Sigmoid colon (tissue), 7 donors: ENCODE results near the gene GALNT18. TPM values are rescaled to one million over a fixed set of nuclear protein-coding genes. Genes with fewer than 3 reads are reported as not detected.

Source experiments
- DNase-seq: peaks from one replicate; pipeline ENCODE4 v3.0.0-alpha.2; 2019
- H3K27ac ChIP-seq, 4 donors: fragments of 200-600 bp; sonication (generic); one replicate each; pipeline ENCODE4 v1.5.1; 2016 to 2019; ENCODE audit warnings: mild to moderate bottlenecking in 1 of 4
- H3K27me3 ChIP-seq, 3 donors: fragments of 200-600 bp; sonication (generic); one replicate each; pipeline ENCODE4 v1.5.1; 2019; ENCODE audit warnings: mild to moderate bottlenecking in 1 of 3
- H3K36me3 ChIP-seq, 4 donors: fragments of 200-600 bp; sonication (generic); one replicate each; pipeline ENCODE4 v1.5.1; 2016 to 2019
- H3K4me1 ChIP-seq, 4 donors: fragments of 200-600 bp; sonication (generic); one replicate each; pipeline ENCODE4 v1.5.1; 2017 to 2019
- H3K4me3 ChIP-seq, 4 donors: fragments of 200-600 bp; sonication (generic); one replicate each; pipeline ENCODE4 v1.5.1; 2017 to 2019; ENCODE audit warnings: mild to moderate bottlenecking in 2 of 4, moderate library complexity in 1 of 4
- H3K9me3 ChIP-seq, 4 donors: fragments of 200-600 bp in 3 of 4; sonication (generic) in 3 of 4; one replicate each; pipeline versions ENCODE4 v1.5.1 to v1.6.1; 2013 to 2019
- EP300 ChIP-seq, 4 donors: sonication (generic); formaldehyde crosslinking; IDR thresholded peaks; one replicate each; pipeline ENCODE4 v1.6.1; 2017; ENCODE audit warnings: antibody characterized with exemption in 4 of 4
- POLR2A ChIP-seq, 2 donors: fragments of 450-650 bp; IDR thresholded peaks; one replicate each; pipeline ENCODE4 v1.6.1; 2016; ENCODE audit warnings: antibody characterized with exemption in 2 of 2, mild to moderate bottlenecking in 2 of 2, moderate library complexity in 2 of 2
- POLR2AphosphoS5 ChIP-seq, 4 donors: sonication (generic); formaldehyde crosslinking; IDR thresholded peaks; one replicate each; pipeline ENCODE4 v1.6.1; 2017; ENCODE audit warnings: antibody characterized with exemption in 4 of 4
- WGBS, 2 donors: extraction: QIAGEN DNeasy Blood & Tissue Kit; methylation state at CpG; one replicate each; pipeline ENCODE4 v1.1.7; 2013; 5-methylcytosine and 5-hydroxymethylcytosine counted together
- intact Hi-C: fragments of 100-400 bp; cut with DNase I; formaldehyde crosslinking; loops from one replicate; pipeline ENCODE4 v1.15.1; 2023
- polyA plus RNA-seq, 3 donors: library from polyadenylated mRNA; stranded (reverse); fragments of 200-250 nt; gene quantifications; one replicate each; pipeline ENCODE4 v1.2.3, GENCODE V29; 2013
- total RNA-seq, 4 donors: library from RNA; depleted of rRNA; stranded (reverse); fragments of >200 nt; gene quantifications; one replicate each; pipeline ENCODE4 v1.1.0, GENCODE V29; 2016
- TF ChIP-seq, protein P1 (sequence below), 4 experiments: fragments of 450-650 bp in 3 of 4; fragments of 200-600 bp in 1 of 4; IDR thresholded peaks; one replicate each; pipeline ENCODE4 v1.5.1; 2016 to 2019; ENCODE audit warnings: antibody characterized with exemption in 4 of 4, mild to moderate bottlenecking in 3 of 4, moderate library complexity in 2 of 4
- donor health status: healthy with polysubstance abuse.
- donor health status: Bipolar disorder and iron deficiency.
- donor health status: healthy.

GALNT18 gene
- total and polyA plus RNA-seq, 7 donors: 0.92 to 48.6 (median 34.9) TPM

DNA sequence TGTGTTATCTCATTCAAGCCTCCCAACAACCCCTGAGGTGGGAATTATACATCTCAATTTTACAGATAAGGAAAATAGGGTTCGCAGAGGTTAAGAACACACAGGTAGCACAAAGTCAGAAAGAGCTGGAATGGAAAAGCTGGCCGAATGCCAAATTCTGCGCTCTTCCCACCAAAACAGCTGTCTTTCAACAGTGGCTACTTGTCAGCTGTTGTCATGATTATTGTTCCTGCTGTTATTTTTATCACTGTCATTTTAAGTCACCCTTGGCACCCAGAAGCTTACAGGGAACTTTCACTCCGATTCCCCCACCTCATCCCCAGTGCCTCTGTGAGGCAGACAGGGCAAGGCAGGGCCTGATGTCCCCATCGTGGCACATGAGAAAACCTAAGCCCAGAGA is 194.3 kb downstream of the GALNT18 start:
- peak overlapping the region; percentile 18 to 64 (median 56) for H3K27ac ChIP-seq
- no peaks in the 10 kb centered on the region for H3K27me3 ChIP-seq
- intact Hi-C loops: no loop called here
- TF ChIP-seq, protein P1, sequence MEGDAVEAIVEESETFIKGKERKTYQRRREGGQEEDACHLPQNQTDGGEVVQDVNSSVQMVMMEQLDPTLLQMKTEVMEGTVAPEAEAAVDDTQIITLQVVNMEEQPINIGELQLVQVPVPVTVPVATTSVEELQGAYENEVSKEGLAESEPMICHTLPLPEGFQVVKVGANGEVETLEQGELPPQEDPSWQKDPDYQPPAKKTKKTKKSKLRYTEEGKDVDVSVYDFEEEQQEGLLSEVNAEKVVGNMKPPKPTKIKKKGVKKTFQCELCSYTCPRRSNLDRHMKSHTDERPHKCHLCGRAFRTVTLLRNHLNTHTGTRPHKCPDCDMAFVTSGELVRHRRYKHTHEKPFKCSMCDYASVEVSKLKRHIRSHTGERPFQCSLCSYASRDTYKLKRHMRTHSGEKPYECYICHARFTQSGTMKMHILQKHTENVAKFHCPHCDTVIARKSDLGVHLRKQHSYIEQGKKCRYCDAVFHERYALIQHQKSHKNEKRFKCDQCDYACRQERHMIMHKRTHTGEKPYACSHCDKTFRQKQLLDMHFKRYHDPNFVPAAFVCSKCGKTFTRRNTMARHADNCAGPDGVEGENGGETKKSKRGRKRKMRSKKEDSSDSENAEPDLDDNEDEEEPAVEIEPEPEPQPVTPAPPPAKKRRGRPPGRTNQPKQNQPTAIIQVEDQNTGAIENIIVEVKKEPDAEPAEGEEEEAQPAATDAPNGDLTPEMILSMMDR (IDR thresholded peaks at IDR 0.05): no peak
- no peak for TF ChIP-seq EP300 (IDR thresholded peaks at IDR 0.05)
- TF ChIP-seq POLR2AphosphoS5 (IDR thresholded peaks at IDR 0.05): no peak
- TF ChIP-seq POLR2A (IDR thresholded peaks at IDR 0.05): no peak
- no peak overlapping the region for H3K4me3 ChIP-seq
- peaks cover 0 to 31% (median 19%) of the 10 kb centered on the region in 4 donors for H3K4me1 ChIP-seq
- WGBS, 2 donors: 63 to 69% methylated on average over 5 of the region's 5 CpGs
- H3K36me3 ChIP-seq: peaks cover 0 to 30% (median 0%) of the 10 kb centered on the region in 4 donors
- H3K9me3 ChIP-seq: no peaks in the 10 kb centered on the region
- DNase-seq: no peak

DNA sequence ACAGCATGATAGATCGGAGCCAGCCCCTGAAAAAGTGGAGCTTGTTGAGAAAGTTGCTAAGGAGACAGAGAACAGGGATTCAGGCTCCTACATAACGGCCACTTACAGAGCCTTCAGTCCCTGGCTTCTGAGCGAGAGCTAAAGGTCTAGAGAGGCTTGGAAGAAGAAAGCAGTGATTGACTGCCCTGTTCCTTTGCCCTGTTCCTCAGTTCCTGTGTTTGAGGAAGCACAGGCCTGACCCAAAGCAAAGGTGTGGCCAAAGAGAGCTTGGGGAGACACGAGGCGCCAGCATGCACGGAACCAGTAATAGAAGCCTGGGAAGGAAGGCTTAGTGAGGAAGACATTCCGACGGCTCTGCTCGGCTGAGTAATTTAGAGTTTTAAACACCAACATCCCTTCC is 194.7 kb downstream of the GALNT18 start:
- peaks cover 0 to 35% (median 23%) of the 10 kb centered on the region in 4 donors for H3K4me1 ChIP-seq
- H3K27ac ChIP-seq: peak overlapping the region; percentile 18 to 64 (median 56)
- intact Hi-C loops: no loop called here
- no peak for TF ChIP-seq EP300 (IDR thresholded peaks at IDR 0.05)
- TF ChIP-seq POLR2AphosphoS5 (IDR thresholded peaks at IDR 0.05): peak in 3 of 4 donors; percentile 36 to 63 (median 49)
- TF ChIP-seq POLR2A (IDR thresholded peaks at IDR 0.05): no peak
- TF ChIP-seq, protein P1 (IDR thresholded peaks at IDR 0.05): no peak
- no peak overlapping the region for H3K4me3 ChIP-seq
- H3K27me3 ChIP-seq: no peaks in the 10 kb centered on the region
- H3K9me3 ChIP-seq: no peaks in the 10 kb centered on the region
- DNase-seq: no peak
- 75 to 76% methylated on average over 9 of the region's 9 CpGs for WGBS, 2 donors
- H3K36me3 ChIP-seq: peaks cover 0 to 26% (median 0%) of the 10 kb centered on the region in 4 donors

DNA sequence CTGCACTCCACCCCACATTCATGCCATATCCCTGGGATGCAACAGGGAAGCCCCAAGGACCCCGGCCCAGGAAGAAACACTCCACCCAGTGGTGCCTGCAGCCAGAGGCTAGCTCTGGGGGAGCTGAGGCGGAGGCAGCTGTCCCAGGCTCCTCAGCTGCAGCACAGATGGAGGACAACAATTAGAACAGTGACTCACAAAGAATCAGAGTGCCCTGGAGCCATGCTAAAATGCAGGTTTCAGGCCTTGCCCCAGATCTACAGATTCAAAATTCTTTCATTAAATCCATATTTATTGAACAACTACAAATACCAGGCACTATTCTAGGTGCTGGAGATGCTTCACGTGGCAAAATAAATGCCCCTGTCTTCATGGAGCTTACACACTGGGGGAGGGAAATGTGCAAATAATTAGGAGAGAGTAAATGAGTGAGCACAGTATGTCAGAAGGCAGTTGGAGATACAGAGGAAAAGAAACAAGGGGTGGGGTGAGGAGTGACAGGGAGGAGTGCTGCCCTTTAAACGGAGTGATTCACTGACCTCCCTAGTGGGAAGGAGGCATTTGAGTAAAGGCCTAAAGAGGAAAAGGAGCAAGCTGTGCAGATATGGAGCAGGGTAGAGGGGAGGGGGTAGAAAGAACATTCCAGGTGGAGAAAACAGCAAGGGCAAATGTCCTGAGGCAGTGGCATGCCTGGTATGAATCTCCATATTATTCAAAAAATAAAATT is 195.4 kb downstream of the GALNT18 start:
- TF ChIP-seq POLR2A (IDR thresholded peaks at IDR 0.05): no peak
- TF ChIP-seq POLR2AphosphoS5 (IDR thresholded peaks at IDR 0.05): no peak
- TF ChIP-seq, protein P1 (IDR thresholded peaks at IDR 0.05): no peak
- TF ChIP-seq EP300 (IDR thresholded peaks at IDR 0.05): no peak
- intact Hi-C loops: no loop called here
- H3K27me3 ChIP-seq: no peaks in the 10 kb centered on the region
- WGBS, 2 donors: 81 to 82% methylated on average over 4 of the region's 4 CpGs
- no peaks in the 10 kb centered on the region for H3K9me3 ChIP-seq
- H3K36me3 ChIP-seq: peaks cover 0 to 20% (median 0%) of the 10 kb centered on the region in 4 donors
- no peak overlapping the region for H3K4me3 ChIP-seq
- no peak for DNase-seq
- peak overlapping the region in 3 of 4 donors; percentile 54 to 64 (median 57) for H3K27ac ChIP-seq
- H3K4me1 ChIP-seq: peaks cover 0 to 42% (median 28%) of the 10 kb centered on the region in 4 donors

DNA sequence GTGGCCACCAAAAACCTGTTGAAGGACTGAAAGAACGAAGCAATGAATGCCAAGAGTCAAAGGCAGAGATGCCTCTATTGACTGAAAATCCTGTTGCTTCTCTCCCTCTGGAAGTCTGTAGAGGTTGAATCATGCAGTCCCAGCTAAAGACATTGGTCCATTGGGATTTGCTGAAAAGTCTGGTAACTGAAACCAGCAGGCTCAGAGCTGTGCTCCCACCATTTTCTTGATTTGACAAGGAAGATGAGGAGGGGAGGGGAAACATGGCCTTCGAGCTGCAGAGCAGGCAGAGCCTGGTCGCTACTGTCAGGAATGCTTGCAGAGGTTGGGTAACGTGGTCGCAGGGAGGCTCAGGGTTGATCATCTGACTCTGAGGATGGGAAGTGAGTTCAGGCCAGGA is 196.0 kb downstream of the GALNT18 start:
- DNase-seq: no peak
- H3K4me3 ChIP-seq: no peak overlapping the region
- no peaks in the 10 kb centered on the region for H3K27me3 ChIP-seq
- intact Hi-C loops: no loop called here
- peak overlapping the region in 1 of 4 donors; percentile 57 for H3K27ac ChIP-seq
- H3K4me1 ChIP-seq: peaks cover 0 to 48% (median 29%) of the 10 kb centered on the region in 4 donors
- H3K9me3 ChIP-seq: no peaks in the 10 kb centered on the region
- TF ChIP-seq, protein P1 (IDR thresholded peaks at IDR 0.05): no peak
- TF ChIP-seq POLR2AphosphoS5 (IDR thresholded peaks at IDR 0.05) (no peak), EP300 (IDR thresholded peaks at IDR 0.05) (no peak), POLR2A (IDR thresholded peaks at IDR 0.05) (no peak)
- H3K36me3 ChIP-seq: peaks cover 0 to 14% (median 0%) of the 10 kb centered on the region in 4 donors
- 92% methylated on average over 5 of the region's 5 CpGs for WGBS, 2 donors
